ENCODE measurements around the gene UBQLN4.

GRCh38 chr1:156048663-156049258 lies 4.8 kb downstream of the UBQLN4 start:
- no peak for TF ChIP-seq POLR2A (IDR thresholded peaks at IDR 0.05)
- no peak for TF ChIP-seq CTCF (IDR thresholded peaks at IDR 0.05)
